SK-N-SH treated with all-trans-retinoic acid at 6 μM for 48 hours (cell line): ENCODE data around the gene CBFA2T2.

Experiments
- ATAC-seq: fragments of 200-7000 bp; cut with Tn5 transposase; 3 replicates; pipeline ENCODE4 v1.9.1; 2020; ENCODE audit warnings: mild to moderate bottlenecking, moderate library complexity
- ARNTL ChIP-seq: fragments of 450-650 bp; formaldehyde crosslinking; IDR thresholded peaks from 2 replicates; pipeline ENCODE4 v1.5.0; 2020; ENCODE audit warnings: low read depth, mild to moderate bottlenecking, moderate library complexity, borderline replicate concordance
- BACH2 ChIP-seq: fragments of 250-450 bp; sonication (Bioruptor Pico); IDR thresholded peaks from 2 replicates; pipeline ENCODE4 v1.9.0; 2021; ENCODE audit warnings: mild to moderate bottlenecking, borderline replicate concordance
- CSDC2 ChIP-seq: fragments of 250-450 bp; sonication (Bioruptor Pico); IDR thresholded peaks from 2 replicates; pipeline ENCODE4 v1.5.0; 2020; ENCODE audit warnings: mild to moderate bottlenecking, moderate library complexity
- ESRRG ChIP-seq: fragments of 250-450 bp; sonication (Bioruptor Pico); IDR thresholded peaks from 2 replicates; pipeline ENCODE4 v1.6.1; 2021; ENCODE audit warnings: mild to moderate bottlenecking
- GLIS3 ChIP-seq: fragments of 250-450 bp; sonication (Bioruptor Pico); IDR thresholded peaks from 2 replicates; pipeline ENCODE4 v1.5.0; 2020; ENCODE audit warnings: mild to moderate bottlenecking, moderate library complexity
- ISL1 ChIP-seq: fragments of 250-450 bp; sonication (Bioruptor Pico); IDR thresholded peaks from 2 replicates; pipeline ENCODE4 v2.1.2; 2022; ENCODE audit warnings: mild to moderate bottlenecking, moderate library complexity
- OSR1 ChIP-seq: fragments of 250-450 bp; sonication (Bioruptor Pico); IDR thresholded peaks from 2 replicates; pipeline ENCODE4 v1.8.0; 2022; ENCODE audit warnings: moderate library complexity, mild to moderate bottlenecking, inconsistent platforms
- PPARA ChIP-seq: fragments of 250-450 bp; sonication (Bioruptor Pico); IDR thresholded peaks from 2 replicates; pipeline ENCODE4 v1.5.0; 2020; ENCODE audit warnings: mild to moderate bottlenecking, borderline replicate concordance
- RARB ChIP-seq: fragments of 250-450 bp; sonication (Bioruptor Pico); IDR thresholded peaks from 2 replicates; pipeline ENCODE4 v1.8.0; 2021; ENCODE audit warnings: mild to moderate bottlenecking, moderate library complexity
- SNAI2 ChIP-seq: fragments of 250-450 bp; sonication (Bioruptor Pico); IDR thresholded peaks from 2 replicates; pipeline ENCODE4 v1.5.0; 2020; ENCODE audit warnings: mild to moderate bottlenecking, moderate library complexity
- TCF4 ChIP-seq: fragments of 250-450 bp; sonication (Bioruptor Pico); IDR thresholded peaks from 2 replicates; pipeline ENCODE4 v1.8.0; 2021; ENCODE audit warnings: mild to moderate bottlenecking, moderate library complexity, borderline replicate concordance
- TOX ChIP-seq: fragments of 250-450 bp; sonication (Bioruptor Pico); IDR thresholded peaks from 2 replicates; pipeline ENCODE4 v1.8.0; 2021; ENCODE audit warnings: mild to moderate bottlenecking, moderate library complexity, borderline replicate concordance
- ZC3H10 ChIP-seq: fragments of 250-450 bp; sonication (Bioruptor Pico); IDR thresholded peaks from 2 replicates; pipeline ENCODE4 v1.5.1; 2021; ENCODE audit warnings: mild to moderate bottlenecking, moderate library complexity
- ZFP3 ChIP-seq: fragments of 250-450 bp; sonication (Bioruptor Pico); IDR thresholded peaks from 2 replicates; pipeline ENCODE4 v1.5.0; 2020; ENCODE audit warnings: mild to moderate bottlenecking, moderate library complexity
- ZFP30 ChIP-seq: fragments of 450-650 bp; formaldehyde crosslinking; IDR thresholded peaks from 2 replicates; pipeline ENCODE4 v1.5.0; 2022; ENCODE audit warnings: mild to moderate bottlenecking, moderate library complexity
- ZNF565 ChIP-seq: fragments of 450-650 bp; formaldehyde crosslinking; conservative IDR thresholded peaks from 2 replicates; pipeline ENCODE4 v1.5.0; 2020; ENCODE audit warnings: low read depth, mild to moderate bottlenecking, moderate library complexity
- ZNF8 ChIP-seq: fragments of 450-650 bp; formaldehyde crosslinking; IDR thresholded peaks from 2 replicates; pipeline ENCODE4 v1.5.0; 2020; ENCODE audit warnings: mild to moderate bottlenecking, moderate library complexity
- TF ChIP-seq, protein P1 (sequence below): fragments of 250-450 bp; sonication (Bioruptor Pico); IDR thresholded peaks from 2 replicates; pipeline ENCODE4 v1.5.0; 2020; ENCODE audit warnings: mild to moderate bottlenecking, moderate library complexity
- TF ChIP-seq, protein P2 (sequence below): fragments of 250-450 bp; sonication (Bioruptor Pico); IDR thresholded peaks from 2 replicates; pipeline ENCODE4 v1.5.1; 2021; ENCODE audit warnings: mild to moderate bottlenecking, moderate library complexity
- TF ChIP-seq, protein P3 (sequence below): fragments of 250-450 bp; sonication (Bioruptor Pico); IDR thresholded peaks from 2 replicates; pipeline ENCODE4 v1.5.1; 2020; ENCODE audit warnings: low read depth, mild to moderate bottlenecking, moderate library complexity
- TF ChIP-seq, protein P4 (sequence below): fragments of 250-450 bp; sonication (Bioruptor Pico); IDR thresholded peaks from 2 replicates; pipeline ENCODE4 v1.8.0; 2021; ENCODE audit warnings: low read depth, mild to moderate bottlenecking, moderate library complexity, borderline replicate concordance

CBFA2T2 gene

DNA sequence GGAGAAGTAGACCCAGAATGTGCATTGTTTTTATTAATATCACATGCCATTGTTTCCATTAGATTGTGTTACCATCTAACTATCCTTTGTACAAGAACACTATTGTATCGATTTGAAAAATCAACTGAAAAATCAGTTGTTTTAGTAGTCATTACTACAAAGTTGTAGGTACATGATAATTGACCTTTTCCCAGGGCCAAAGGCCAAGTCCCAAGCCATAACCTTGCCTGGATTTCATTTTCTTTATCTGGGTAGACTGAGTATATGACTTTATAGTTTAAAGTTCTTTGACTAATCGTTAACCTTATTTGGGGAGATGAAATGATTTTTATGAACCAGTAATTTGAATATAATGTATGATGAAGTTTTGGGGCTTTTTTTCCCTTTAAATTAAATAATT, 93.2 kb downstream of the CBFA2T2 start:
- ATAC-seq, result no peak
- no peak for TF ChIP-seq ISL1 (CRISPR knock-in tag)
- no peak for TF ChIP-seq ZFP30 (CRISPR knock-in tag)
- no peak for TF ChIP-seq BACH2
- TF ChIP-seq ESRRG (CRISPR knock-in tag), result no peak
- TF ChIP-seq ZFP3, result no peak
- no peak for TF ChIP-seq TOX (CRISPR knock-in tag)
- TF ChIP-seq ARNTL (CRISPR knock-in tag), result no peak
- TF ChIP-seq, protein P1, sequence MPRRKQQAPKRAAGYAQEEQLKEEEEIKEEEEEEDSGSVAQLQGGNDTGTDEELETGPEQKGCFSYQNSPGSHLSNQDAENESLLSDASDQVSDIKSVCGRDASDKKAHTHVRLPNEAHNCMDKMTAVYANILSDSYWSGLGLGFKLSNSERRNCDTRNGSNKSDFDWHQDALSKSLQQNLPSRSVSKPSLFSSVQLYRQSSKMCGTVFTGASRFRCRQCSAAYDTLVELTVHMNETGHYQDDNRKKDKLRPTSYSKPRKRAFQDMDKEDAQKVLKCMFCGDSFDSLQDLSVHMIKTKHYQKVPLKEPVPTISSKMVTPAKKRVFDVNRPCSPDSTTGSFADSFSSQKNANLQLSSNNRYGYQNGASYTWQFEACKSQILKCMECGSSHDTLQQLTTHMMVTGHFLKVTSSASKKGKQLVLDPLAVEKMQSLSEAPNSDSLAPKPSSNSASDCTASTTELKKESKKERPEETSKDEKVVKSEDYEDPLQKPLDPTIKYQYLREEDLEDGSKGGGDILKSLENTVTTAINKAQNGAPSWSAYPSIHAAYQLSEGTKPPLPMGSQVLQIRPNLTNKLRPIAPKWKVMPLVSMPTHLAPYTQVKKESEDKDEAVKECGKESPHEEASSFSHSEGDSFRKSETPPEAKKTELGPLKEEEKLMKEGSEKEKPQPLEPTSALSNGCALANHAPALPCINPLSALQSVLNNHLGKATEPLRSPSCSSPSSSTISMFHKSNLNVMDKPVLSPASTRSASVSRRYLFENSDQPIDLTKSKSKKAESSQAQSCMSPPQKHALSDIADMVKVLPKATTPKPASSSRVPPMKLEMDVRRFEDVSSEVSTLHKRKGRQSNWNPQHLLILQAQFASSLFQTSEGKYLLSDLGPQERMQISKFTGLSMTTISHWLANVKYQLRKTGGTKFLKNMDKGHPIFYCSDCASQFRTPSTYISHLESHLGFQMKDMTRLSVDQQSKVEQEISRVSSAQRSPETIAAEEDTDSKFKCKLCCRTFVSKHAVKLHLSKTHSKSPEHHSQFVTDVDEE, result no peak
- no peak for TF ChIP-seq ZNF565
- no peak for TF ChIP-seq GLIS3
- no peak for TF ChIP-seq CSDC2 (CRISPR knock-in tag)
- TF ChIP-seq OSR1 (CRISPR knock-in tag), result no peak
- TF ChIP-seq ZNF8 (CRISPR knock-in tag), result no peak

DNA sequence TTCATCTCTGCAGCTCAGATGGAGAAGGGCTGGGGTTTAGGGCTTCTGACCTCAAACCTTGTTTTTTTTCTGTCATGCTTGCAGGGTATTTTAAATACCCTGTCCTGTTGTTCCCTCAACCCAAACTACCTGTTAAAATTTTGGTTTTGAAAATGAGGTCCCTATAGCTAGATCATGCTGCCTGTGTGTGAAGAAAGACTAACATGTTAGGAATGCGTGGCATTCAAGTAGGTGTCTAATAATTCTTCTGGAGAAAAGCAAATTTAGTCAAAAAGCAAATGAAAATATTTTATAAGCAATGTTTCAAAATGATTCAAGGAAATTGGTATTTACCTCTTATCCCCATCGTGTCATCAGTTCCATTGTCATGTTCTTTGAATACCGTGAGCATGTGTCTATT, 95.1 kb downstream of the CBFA2T2 start:
- no peak for ATAC-seq
- TF ChIP-seq, protein P2, sequence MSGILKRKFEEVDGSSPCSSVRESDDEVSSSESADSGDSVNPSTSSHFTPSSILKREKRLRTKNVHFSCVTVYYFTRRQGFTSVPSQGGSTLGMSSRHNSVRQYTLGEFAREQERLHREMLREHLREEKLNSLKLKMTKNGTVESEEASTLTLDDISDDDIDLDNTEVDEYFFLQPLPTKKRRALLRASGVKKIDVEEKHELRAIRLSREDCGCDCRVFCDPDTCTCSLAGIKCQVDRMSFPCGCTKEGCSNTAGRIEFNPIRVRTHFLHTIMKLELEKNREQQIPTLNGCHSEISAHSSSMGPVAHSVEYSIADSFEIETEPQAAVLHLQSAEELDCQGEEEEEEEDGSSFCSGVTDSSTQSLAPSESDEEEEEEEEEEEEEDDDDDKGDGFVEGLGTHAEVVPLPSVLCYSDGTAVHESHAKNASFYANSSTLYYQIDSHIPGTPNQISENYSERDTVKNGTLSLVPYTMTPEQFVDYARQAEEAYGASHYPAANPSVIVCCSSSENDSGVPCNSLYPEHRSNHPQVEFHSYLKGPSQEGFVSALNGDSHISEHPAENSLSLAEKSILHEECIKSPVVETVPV (CRISPR knock-in tag), result no peak
- TF ChIP-seq ARNTL (CRISPR knock-in tag), result no peak
- no peak for TF ChIP-seq GLIS3
- TF ChIP-seq, protein P3, sequence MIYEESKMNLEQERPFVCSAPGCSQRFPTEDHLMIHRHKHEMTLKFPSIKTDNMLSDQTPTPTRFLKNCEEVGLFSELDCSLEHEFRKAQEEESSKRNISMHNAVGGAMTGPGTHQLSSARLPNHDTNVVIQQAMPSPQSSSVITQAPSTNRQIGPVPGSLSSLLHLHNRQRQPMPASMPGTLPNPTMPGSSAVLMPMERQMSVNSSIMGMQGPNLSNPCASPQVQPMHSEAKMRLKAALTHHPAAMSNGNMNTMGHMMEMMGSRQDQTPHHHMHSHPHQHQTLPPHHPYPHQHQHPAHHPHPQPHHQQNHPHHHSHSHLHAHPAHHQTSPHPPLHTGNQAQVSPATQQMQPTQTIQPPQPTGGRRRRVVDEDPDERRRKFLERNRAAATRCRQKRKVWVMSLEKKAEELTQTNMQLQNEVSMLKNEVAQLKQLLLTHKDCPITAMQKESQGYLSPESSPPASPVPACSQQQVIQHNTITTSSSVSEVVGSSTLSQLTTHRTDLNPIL (CRISPR knock-in tag), result no peak
- TF ChIP-seq CSDC2 (CRISPR knock-in tag), result no peak
- TF ChIP-seq ZFP30 (CRISPR knock-in tag), result no peak
- no peak for TF ChIP-seq ZC3H10 (CRISPR knock-in tag)
- TF ChIP-seq, protein P1, result no peak
- TF ChIP-seq BACH2, result no peak
- no peak for TF ChIP-seq RARB

DNA sequence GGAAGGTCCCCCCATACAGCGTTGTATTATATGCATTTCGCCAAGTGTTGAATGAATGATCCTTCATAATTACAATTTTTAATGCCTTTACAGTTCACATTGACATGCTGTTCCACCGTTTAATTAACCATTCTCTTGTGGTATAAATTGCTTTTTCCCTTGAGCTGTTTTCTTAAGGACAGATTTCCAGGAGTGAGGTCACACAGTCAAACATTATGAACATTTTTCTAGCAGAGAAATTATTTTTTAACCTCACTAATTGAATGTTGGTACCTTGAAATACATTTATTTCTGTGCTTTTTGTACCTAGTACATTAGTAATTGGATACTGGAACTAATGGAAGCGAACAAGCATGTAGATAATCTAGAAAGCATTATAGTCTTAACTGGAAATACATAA, 95.5 kb downstream of the CBFA2T2 start:
- TF ChIP-seq ZC3H10 (CRISPR knock-in tag), result no peak
- TF ChIP-seq GLIS3, result no peak
- TF ChIP-seq ZNF8 (CRISPR knock-in tag), result no peak
- no peak for TF ChIP-seq SNAI2 (CRISPR knock-in tag)
- no peak for TF ChIP-seq BACH2
- no peak for TF ChIP-seq OSR1 (CRISPR knock-in tag)
- TF ChIP-seq CSDC2 (CRISPR knock-in tag), result no peak
- no peak for ATAC-seq

DNA sequence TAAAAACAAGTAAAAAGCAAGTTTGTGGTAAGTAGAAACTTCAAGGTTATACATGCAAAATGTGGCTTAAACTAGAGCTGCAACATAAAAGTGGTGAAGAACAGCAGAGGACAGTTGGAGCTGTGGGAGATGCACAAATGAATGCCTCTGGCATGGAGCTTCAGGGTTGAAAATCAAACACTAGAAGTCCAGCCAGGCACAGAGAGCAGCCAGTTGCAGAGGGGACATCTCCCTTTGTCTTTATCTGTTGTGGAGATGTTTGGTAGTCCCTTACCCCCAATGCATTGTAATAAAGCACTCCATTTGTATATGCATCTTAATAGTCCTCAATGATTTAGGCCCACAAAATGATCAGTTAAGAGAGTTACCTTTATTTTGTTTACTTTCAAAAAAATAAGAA, 99.2 kb downstream of the CBFA2T2 start:
- no peak for ATAC-seq
- no peak for TF ChIP-seq ZNF8 (CRISPR knock-in tag)
- TF ChIP-seq, protein P4, sequence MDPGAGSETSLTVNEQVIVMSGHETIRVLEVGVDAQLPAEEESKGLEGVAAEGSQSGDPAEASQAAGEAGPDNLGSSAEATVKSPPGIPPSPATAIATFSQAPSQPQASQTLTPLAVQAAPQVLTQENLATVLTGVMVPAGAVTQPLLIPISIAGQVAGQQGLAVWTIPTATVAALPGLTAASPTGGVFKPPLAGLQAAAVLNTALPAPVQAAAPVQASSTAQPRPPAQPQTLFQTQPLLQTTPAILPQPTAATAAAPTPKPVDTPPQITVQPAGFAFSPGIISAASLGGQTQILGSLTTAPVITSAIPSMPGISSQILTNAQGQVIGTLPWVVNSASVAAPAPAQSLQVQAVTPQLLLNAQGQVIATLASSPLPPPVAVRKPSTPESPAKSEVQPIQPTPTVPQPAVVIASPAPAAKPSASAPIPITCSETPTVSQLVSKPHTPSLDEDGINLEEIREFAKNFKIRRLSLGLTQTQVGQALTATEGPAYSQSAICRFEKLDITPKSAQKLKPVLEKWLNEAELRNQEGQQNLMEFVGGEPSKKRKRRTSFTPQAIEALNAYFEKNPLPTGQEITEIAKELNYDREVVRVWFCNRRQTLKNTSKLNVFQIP (CRISPR knock-in tag), result no peak
- no peak for TF ChIP-seq TCF4 (CRISPR knock-in tag)
- no peak for TF ChIP-seq ZNF565
- no peak for TF ChIP-seq OSR1 (CRISPR knock-in tag)
- TF ChIP-seq, protein P3 (CRISPR knock-in tag), result no peak
- no peak for TF ChIP-seq GLIS3
- TF ChIP-seq ISL1 (CRISPR knock-in tag), result no peak
- TF ChIP-seq, protein P2 (CRISPR knock-in tag), result no peak
- no peak for TF ChIP-seq PPARA (CRISPR knock-in tag)
